IgD-negative memory B cell (primary cell): ENCODE results near the gene FBXO38. TPM values are rescaled to one million over a fixed set of nuclear protein-coding genes. Genes with fewer than 3 reads are reported as not detected.

Source experiments
- H3K27ac Mint-ChIP-seq, 3 donors: one replicate each; pipeline ENCODE4 v1.8.0; 2020 to 2022; ENCODE audit warnings: mild to moderate bottlenecking in 3 of 3, mixed read lengths in 3 of 3, moderate library complexity in 1 of 3
- H3K27me3 Mint-ChIP-seq: one replicate; pipeline ENCODE4 v1.8.0; 2021; ENCODE audit warnings: mixed read lengths
- H3K36me3 Mint-ChIP-seq: one replicate; pipeline ENCODE4 v1.8.0; 2020; ENCODE audit warnings: mild to moderate bottlenecking, mixed read lengths
- H3K4me1 Mint-ChIP-seq, 3 donors: one replicate each; pipeline ENCODE4 v1.8.0; 2020 to 2022; ENCODE audit warnings: mixed read lengths in 3 of 3, mild to moderate bottlenecking in 1 of 3
- H3K4me3 Mint-ChIP-seq, 4 donors: one replicate each; pipeline ENCODE4 v1.8.0; 2020 to 2022; ENCODE audit warnings: mild to moderate bottlenecking in 4 of 4, mixed read lengths in 4 of 4, moderate library complexity in 3 of 4
- H3K9me3 Mint-ChIP-seq, 3 donors: one replicate each; pipeline ENCODE4 v1.8.0; 2020 to 2021; ENCODE audit warnings: mixed read lengths in 3 of 3, mild to moderate bottlenecking in 1 of 3
- polyA plus RNA-seq: library from polyadenylated mRNA; unstranded; fragments of 300-500 nt; fragmentation: Illumina TruSeq; gene quantifications from one replicate; pipeline ENCODE4 v1.2.3, GENCODE V29; 2021

Gene FBXO38
- polyA plus RNA-seq, 1 donor from 2014 or later = 20.1 TPM

GRCh38 chr5:148491015-148491792 is 107.4 kb downstream of the FBXO38 start:
- Mint-ChIP-seq H3K9me3 (no peaks in the 10 kb centered on the region), H3K27ac (no peak overlapping the region), H3K4me3 (no peak overlapping the region)

GRCh38 chr5:148491793-148492184 is 108.0 kb downstream of the FBXO38 start:
- Mint-ChIP-seq H3K4me3 (no peak overlapping the region), H3K36me3 (no peaks in the 10 kb centered on the region), H3K4me1 (no peaks in the 10 kb centered on the region), H3K27ac (no peak overlapping the region), H3K27me3 (peaks cover 2% of the 10 kb centered on the region), H3K9me3 (no peaks in the 10 kb centered on the region)

More at GRCh38 chr5:148491015-148491792, 107.4 kb downstream of the FBXO38 start:
- H3K4me1 Mint-ChIP-seq = no peaks in the 10 kb centered on the region
- no peaks in the 10 kb centered on the region for H3K36me3 Mint-ChIP-seq
- H3K27me3 Mint-ChIP-seq = peaks cover 2% of the 10 kb centered on the region

- no peak overlapping the region for H3K4me3 Mint-ChIP-seq
- H3K9me3 Mint-ChIP-seq = no peaks in the 10 kb centered on the region
- H3K27ac Mint-ChIP-seq = no peak overlapping the region
- H3K4me1 Mint-ChIP-seq = no peaks in the 10 kb centered on the region
- no peaks in the 10 kb centered on the region for H3K36me3 Mint-ChIP-seq
- H3K27me3 Mint-ChIP-seq = peaks cover 2% of the 10 kb centered on the region
Observed at GRCh38 chr5:148492351-148492750, 108.6 kb downstream of the FBXO38 start.

Other genes starting within 250 kb of the FBXO38 start
- gene SPINK14, start 215.4 kb upstream of the FBXO38 start, polyA plus RNA-seq = not detected
- not detected for gene SPINK6, start 180.9 kb upstream of the FBXO38 start, polyA plus RNA-seq
- not detected for gene MARCOL, start 145.4 kb upstream of the FBXO38 start, polyA plus RNA-seq
- gene SPINK13, start 115.2 kb upstream of the FBXO38 start, polyA plus RNA-seq = not detected
- not detected for gene SPINK7, start 71.5 kb upstream of the FBXO38 start, polyA plus RNA-seq
- not detected for gene SPINK9, start 48.4 kb upstream of the FBXO38 start, polyA plus RNA-seq